Mesothelial cell of epicardium (in vitro differentiated cells): ENCODE results near the gene RAI14. TPM values are rescaled to one million over a fixed set of nuclear protein-coding genes. Genes with fewer than 3 reads are reported as not detected.

Experiments
- DNase-seq, 2 experiments: peaks; one replicate each; pipeline ENCODE4 v3.0.0; 2021; ENCODE audit warnings: low spot score in 2 of 2; ENCODE audit not compliant: unreplicated experiment in 2 of 2
- H3K27ac Mint-ChIP-seq: 2 replicates; pipeline ENCODE4 v1.8.0; 2021; ENCODE audit warnings: mixed read lengths
- H3K27me3 Mint-ChIP-seq: 2 replicates; pipeline ENCODE4 v1.8.0; 2021; ENCODE audit warnings: low read depth, mixed read lengths
- H3K36me3 Mint-ChIP-seq: 2 replicates; pipeline ENCODE4 v1.8.0; 2021; ENCODE audit warnings: mixed read lengths
- H3K4me1 Mint-ChIP-seq: 2 replicates; pipeline ENCODE4 v1.8.0; 2021; ENCODE audit warnings: mixed read lengths
- H3K4me3 Mint-ChIP-seq: 2 replicates; pipeline ENCODE4 v1.8.0; 2021; ENCODE audit warnings: mild to moderate bottlenecking, moderate library complexity, mixed read lengths
- H3K9me3 Mint-ChIP-seq: 2 replicates; pipeline ENCODE4 v1.8.0; 2021; ENCODE audit warnings: mixed read lengths
- CTCF ChIP-seq: fragments of 200-600 bp; sonication (generic); IDR thresholded peaks from one replicate; pipeline ENCODE4 v1.5.0; 2021; ENCODE audit warnings: antibody characterized with exemption; ENCODE audit not compliant: unreplicated experiment
- total RNA-seq: library from RNA; stranded (reverse); gene quantifications from 3 replicates; pipeline ENCODE4 v1.2.1, GENCODE V29; 2021

The RAI14 gene
- total RNA-seq, 1 donor from 2014 or later = 134 TPM

DNA sequence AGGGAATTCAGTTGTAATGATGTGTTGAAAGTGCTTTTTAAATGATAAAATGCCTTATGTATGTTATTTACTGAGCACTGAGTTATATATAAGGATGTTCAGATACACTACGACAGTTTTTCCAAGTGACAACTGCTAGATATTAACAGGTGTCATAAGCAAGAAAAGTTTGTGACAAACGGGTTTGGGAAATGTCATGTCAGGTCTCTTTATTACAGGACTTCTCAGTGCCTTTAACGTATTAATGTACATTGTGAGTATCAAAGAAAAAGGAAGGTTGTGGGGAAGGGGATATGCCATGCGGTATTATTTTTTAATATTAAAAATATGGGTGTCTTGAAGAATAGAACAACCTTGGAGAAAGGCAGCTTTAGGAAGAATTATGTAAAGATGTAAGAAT is 56.4 kb downstream of the RAI14 start:
- Mint-ChIP-seq H3K9me3 (no peaks in the 10 kb centered on the region), H3K36me3 (peaks cover 24% of the 10 kb centered on the region), H3K4me3 (no peak overlapping the region), H3K27ac (no peak overlapping the region), H3K4me1 (peaks cover 40% of the 10 kb centered on the region), H3K27me3 (peaks cover 4% of the 10 kb centered on the region)
- TF ChIP-seq CTCF = no peak
- DNase-seq = no peak

- no peak for DNase-seq
- Mint-ChIP-seq H3K9me3 (no peaks in the 10 kb centered on the region), H3K27ac (no peak overlapping the region), H3K4me1 (peaks cover 35% of the 10 kb centered on the region), H3K36me3 (peaks cover 28% of the 10 kb centered on the region), H3K4me3 (no peak overlapping the region), H3K27me3 (peaks cover 4% of the 10 kb centered on the region)
- TF ChIP-seq CTCF = no peak
Observed at GRCh38 chr5:34715711-34716110, 59.6 kb downstream of the RAI14 start.

GRCh38 chr5:34716986-34717385 is 60.9 kb downstream of the RAI14 start:
- no peak overlapping the region for H3K4me3 Mint-ChIP-seq
- TF ChIP-seq CTCF = no peak
- peaks cover 21% of the 10 kb centered on the region for H3K36me3 Mint-ChIP-seq
- peak overlapping the region; percentile 72 for H3K27ac Mint-ChIP-seq
- DNase-seq = no peak
- peaks cover 35% of the 10 kb centered on the region for H3K4me1 Mint-ChIP-seq
- no peaks in the 10 kb centered on the region for H3K9me3 Mint-ChIP-seq
- H3K27me3 Mint-ChIP-seq = no peaks in the 10 kb centered on the region

GRCh38 chr5:34717426-34718327 is 61.5 kb downstream of the RAI14 start:
- peaks cover 21% of the 10 kb centered on the region for H3K36me3 Mint-ChIP-seq
- no peak overlapping the region for H3K4me3 Mint-ChIP-seq
- TF ChIP-seq CTCF = no peak
- no peak for DNase-seq
- H3K27ac Mint-ChIP-seq = peak overlapping the region; percentile 72
- H3K9me3 Mint-ChIP-seq = no peaks in the 10 kb centered on the region
- H3K4me1 Mint-ChIP-seq = peaks cover 35% of the 10 kb centered on the region
- H3K27me3 Mint-ChIP-seq = no peaks in the 10 kb centered on the region

GRCh38 chr5:34718516-34718915 is 62.4 kb downstream of the RAI14 start:
- H3K27ac Mint-ChIP-seq = no peak overlapping the region
- TF ChIP-seq CTCF = no peak

More at GRCh38 chr5:34718516-34718915, 62.4 kb downstream of the RAI14 start:
- peaks cover 17% of the 10 kb centered on the region for H3K36me3 Mint-ChIP-seq
- no peaks in the 10 kb centered on the region for H3K9me3 Mint-ChIP-seq
- H3K4me3 Mint-ChIP-seq = no peak overlapping the region
- no peak for DNase-seq
- H3K27me3 Mint-ChIP-seq = no peaks in the 10 kb centered on the region
- peaks cover 35% of the 10 kb centered on the region for H3K4me1 Mint-ChIP-seq
